Kidney (tissue), 14 donors: ENCODE measurements around the gene A3GALT2. TPM values are rescaled to one million over a fixed set of nuclear protein-coding genes. Genes with fewer than 3 reads are reported as not detected.
A peak's percentile ranks its signal among the peaks of the same experiment; 100 is the strongest.

Experiments used
- DNase-seq, 5 donors: peaks; one replicate each; pipeline ENCODE4 v3.0.0-alpha.2; 2013 to 2020
- FAIRE-seq: peaks from 2 replicates; lab custom pipeline; 2012; peaks lifted over from hg19 to GRCh38; lab: Jason Lieb, UNC
- H3K27ac ChIP-seq, 2 donors: one replicate each; pipeline ENCODE4 v1.7.0; 2013; ENCODE audit warnings: low read depth in 2 of 2, low read length in 2 of 2, inconsistent platforms in 1 of 2
- H3K27me3 ChIP-seq: one replicate; pipeline ENCODE4 v1.7.1; 2013; ENCODE audit warnings: low read length, inconsistent platforms; ENCODE audit not compliant: control insufficient read depth, insufficient read depth
- H3K36me3 ChIP-seq, 3 donors: one replicate each; pipeline versions ENCODE4 v1.7.0 to v1.7.1; 2013; ENCODE audit warnings: low read length in 3 of 3, control low read depth in 1 of 3, inconsistent platforms in 1 of 3; ENCODE audit not compliant: insufficient read depth in 3 of 3, control insufficient read depth in 2 of 3
- H3K4me1 ChIP-seq, 3 donors: one replicate each; pipeline versions ENCODE4 v1.7.0 to v1.7.1; 2013; ENCODE audit warnings: low read length in 3 of 3, inconsistent platforms in 1 of 3, low read depth in 1 of 3; ENCODE audit not compliant: control insufficient read depth in 2 of 3, insufficient read depth in 2 of 3
- H3K4me3 ChIP-seq, 3 donors: one replicate each; pipeline versions ENCODE4 v1.7.0 to v1.8.1; 2013; ENCODE audit warnings: low read length in 3 of 3, control low read depth in 1 of 3, inconsistent platforms in 1 of 3
- H3K9ac ChIP-seq, 3 donors: one replicate each; pipeline versions ENCODE4 v1.7.0 to v1.7.1; 2013; ENCODE audit warnings: low read length in 3 of 3, control low read depth in 1 of 3, inconsistent platforms in 1 of 3
- H3K9me3 ChIP-seq, 3 donors: one replicate each; pipeline versions ENCODE4 v1.7.0 to v1.7.1; 2013; ENCODE audit warnings: low read length in 3 of 3, control low read depth in 1 of 3, inconsistent platforms in 1 of 3; ENCODE audit not compliant: control insufficient read depth in 2 of 3, insufficient read depth in 1 of 3
- intact Hi-C: fragments of 100-400 bp; cut with DNase I; formaldehyde crosslinking; loops from one replicate; pipeline ENCODE4 v1.11.1; 2022
- polyA plus RNA-seq: library from polyadenylated mRNA; stranded (reverse); fragments of 350-450 nt; fragmentation: Illumina TruSeq; extraction: RNeasy Lipid Tissue Mini Kit (QIAGEN cat#74804); gene quantifications from one replicate; pipeline ENCODE4 v1.2.3, GENCODE V29; 2014; ENCODE audit warnings: low read depth, low replicate concordance; ENCODE audit not compliant: insufficient read depth
- total RNA-seq: library from RNA; stranded (reverse); fragmentation: NEBNext Ultra II Directional; extraction: Animal tissue kit (Norgen Biotek cat#: 25700); gene quantifications from one replicate; pipeline ENCODE4 v1.2.1, GENCODE V29; 2021
- TF ChIP-seq, protein P1 (sequence below): IDR thresholded peaks from 3 replicates; pipeline ENCODE4 v1.5.1; 2012; ENCODE audit warnings: mild to moderate bottlenecking, moderate library complexity, borderline replicate concordance; ENCODE audit not compliant: insufficient read depth; ENCODE audit errors: extremely low read depth
- donor health status: control.
- donor health status: control.
- donor health status: control.
- donor health status: control.
- donor health status: control.
- donor health status: DM: yes; HTN: yes; CAD: no.
- donor health status: Normal renal cell carcinoma (clear cell type).

Gene A3GALT2
- total and polyA plus RNA-seq, 2 donors from 2014 or later = not detected

DNA sequence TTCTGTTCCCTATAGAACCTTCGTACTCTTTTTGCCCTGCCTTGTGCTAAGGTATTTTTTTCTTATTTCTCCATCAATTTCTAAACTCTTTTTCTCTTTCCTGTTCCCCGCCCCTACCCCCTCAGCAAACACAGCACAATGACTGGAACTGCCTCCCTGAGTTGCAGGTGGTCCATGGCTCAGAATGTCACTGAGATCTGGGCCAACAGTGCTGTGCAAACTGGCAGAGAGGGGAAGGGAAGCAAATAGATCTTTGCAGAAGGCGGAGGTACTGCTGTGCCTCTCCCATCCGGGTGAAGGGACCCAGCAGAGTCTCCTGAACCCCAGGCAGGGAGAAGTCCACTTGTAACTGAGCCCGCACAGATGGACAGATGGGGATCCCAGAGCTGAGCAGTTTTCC lies 32.6 kb upstream of the A3GALT2 start:
- Histone ChIP-seq H3K4me3 (no peak overlapping the region), H3K27ac (no peak overlapping the region), H3K9me3 (no peaks in the 10 kb centered on the region), H3K36me3 (no peaks in the 10 kb centered on the region), H3K9ac (no peak overlapping the region), H3K4me1 (peaks cover 0 to 6% (median 0%) of the 10 kb centered on the region in 3 donors), H3K27me3 (no peaks in the 10 kb centered on the region)
- DNase-seq (no peak), FAIRE-seq (no peak)
- TF ChIP-seq, protein P1, sequence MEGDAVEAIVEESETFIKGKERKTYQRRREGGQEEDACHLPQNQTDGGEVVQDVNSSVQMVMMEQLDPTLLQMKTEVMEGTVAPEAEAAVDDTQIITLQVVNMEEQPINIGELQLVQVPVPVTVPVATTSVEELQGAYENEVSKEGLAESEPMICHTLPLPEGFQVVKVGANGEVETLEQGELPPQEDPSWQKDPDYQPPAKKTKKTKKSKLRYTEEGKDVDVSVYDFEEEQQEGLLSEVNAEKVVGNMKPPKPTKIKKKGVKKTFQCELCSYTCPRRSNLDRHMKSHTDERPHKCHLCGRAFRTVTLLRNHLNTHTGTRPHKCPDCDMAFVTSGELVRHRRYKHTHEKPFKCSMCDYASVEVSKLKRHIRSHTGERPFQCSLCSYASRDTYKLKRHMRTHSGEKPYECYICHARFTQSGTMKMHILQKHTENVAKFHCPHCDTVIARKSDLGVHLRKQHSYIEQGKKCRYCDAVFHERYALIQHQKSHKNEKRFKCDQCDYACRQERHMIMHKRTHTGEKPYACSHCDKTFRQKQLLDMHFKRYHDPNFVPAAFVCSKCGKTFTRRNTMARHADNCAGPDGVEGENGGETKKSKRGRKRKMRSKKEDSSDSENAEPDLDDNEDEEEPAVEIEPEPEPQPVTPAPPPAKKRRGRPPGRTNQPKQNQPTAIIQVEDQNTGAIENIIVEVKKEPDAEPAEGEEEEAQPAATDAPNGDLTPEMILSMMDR = no peak
- intact Hi-C loops = no loop called here

DNA sequence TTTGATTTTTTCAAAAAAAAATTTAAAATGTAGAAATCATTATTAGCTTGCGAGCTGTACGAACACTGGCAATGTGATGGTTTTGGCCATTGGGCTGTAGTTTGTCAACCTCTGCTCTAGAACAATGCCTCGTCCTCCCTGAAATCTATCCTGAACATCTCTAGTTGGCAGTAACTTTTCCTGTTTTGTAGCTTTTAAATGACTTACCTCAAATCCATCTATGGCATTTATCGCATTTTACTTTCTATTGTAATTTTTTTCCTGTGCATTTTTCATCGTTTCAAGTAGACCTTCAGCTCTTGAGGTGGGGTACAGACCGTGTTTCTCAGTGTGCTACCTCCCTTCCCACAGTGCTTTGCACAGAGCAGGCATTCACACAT lies 30.4 kb upstream of the A3GALT2 start:
- Histone ChIP-seq H3K27ac (no peak overlapping the region), H3K9ac (no peak overlapping the region), H3K36me3 (no peaks in the 10 kb centered on the region), H3K4me1 (peaks cover 8 to 17% (median 15%) of the 10 kb centered on the region in 3 donors), H3K27me3 (no peaks in the 10 kb centered on the region), H3K9me3 (no peaks in the 10 kb centered on the region), H3K4me3 (no peak overlapping the region)
- DNase-seq (no peak), FAIRE-seq (no peak)
- TF ChIP-seq, protein P1 = no peak
- intact Hi-C loops = no loop called here

DNA sequence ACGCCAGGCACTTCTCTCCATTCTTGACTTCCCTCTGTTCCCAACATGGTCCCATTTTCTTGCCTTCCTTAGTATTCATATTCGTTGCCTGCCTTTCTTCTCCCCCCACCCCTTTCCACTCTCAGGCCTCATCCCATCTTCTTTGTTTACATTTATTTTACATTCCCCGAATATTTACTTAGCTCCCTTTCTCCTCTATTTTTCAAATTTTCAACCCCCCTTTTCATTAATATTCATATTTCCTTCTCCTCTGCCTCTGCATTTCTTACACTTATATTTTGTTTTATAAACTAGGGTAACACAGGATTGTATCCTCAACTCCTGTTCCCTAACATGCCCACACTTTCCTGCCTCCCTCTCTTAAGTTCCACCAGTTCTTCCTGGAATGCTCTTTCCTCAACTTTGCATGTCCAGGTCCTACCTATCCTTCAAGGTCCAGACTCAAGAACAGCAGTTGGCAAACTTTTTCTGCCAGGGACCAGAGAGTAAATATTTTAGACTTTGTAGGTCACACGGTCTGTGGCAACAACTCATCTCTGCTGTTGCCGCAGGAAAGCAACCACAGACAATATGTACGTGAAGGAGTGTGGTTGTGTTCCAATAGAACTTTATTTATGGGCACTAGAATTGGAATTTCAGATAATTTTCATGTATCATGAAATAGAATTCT lies 29.8 kb upstream of the A3GALT2 start:
- Histone ChIP-seq H3K4me3 (peak overlapping the region; percentile 78 to 84 (median 78)), H3K9ac (peak overlapping the region in 2 of 3 donors; percentile 64 to 82), H3K27me3 (no peaks in the 10 kb centered on the region), H3K9me3 (no peaks in the 10 kb centered on the region), H3K27ac (peak overlapping the region; percentile 95), H3K36me3 (no peaks in the 10 kb centered on the region), H3K4me1 (peaks cover 8 to 21% (median 17%) of the 10 kb centered on the region in 3 donors)
- TF ChIP-seq, protein P1 = no peak
- intact Hi-C loops = no loop called here
- FAIRE-seq (no peak), DNase-seq (no peak)
